Mesenchymal stem cell (in vitro differentiated cells and primary cell): ENCODE data around the gene CHL1.

Experiments used
- DNase-seq: peaks from one replicate; pipeline ENCODE4 v3.0.0-alpha.2; 2013
- H2AFZ ChIP-seq: one replicate; pipeline ENCODE4 v1.6.1; 2013; ENCODE audit warnings: low read depth, mild to moderate bottlenecking, control low read depth, inconsistent platforms, low read length, moderate library complexity
- H2AK5ac ChIP-seq: 2 replicates; pipeline ENCODE4 v1.6.1; 2013; ENCODE audit warnings: low read length, moderate library complexity, mild to moderate bottlenecking, inconsistent platforms; ENCODE audit not compliant: severe bottlenecking
- H2BK120ac ChIP-seq: one replicate; pipeline ENCODE4 v1.6.1; 2013; ENCODE audit warnings: low read depth, mild to moderate bottlenecking, inconsistent platforms, low read length, moderate library complexity
- H2BK12ac ChIP-seq, 2 experiments: one replicate each; pipeline ENCODE4 v1.6.1; 2013; ENCODE audit warnings: inconsistent platforms in 2 of 2, low read length in 2 of 2, mild to moderate bottlenecking in 2 of 2, moderate library complexity in 2 of 2, control low read depth in 1 of 2
- H2BK15ac ChIP-seq: one replicate; pipeline ENCODE4 v1.6.1; 2013; ENCODE audit warnings: mild to moderate bottlenecking, low read depth, inconsistent platforms; ENCODE audit not compliant: poor library complexity, severe bottlenecking
- H2BK5ac ChIP-seq: 2 replicates; pipeline ENCODE4 v1.6.1; 2013; ENCODE audit warnings: low read depth, mild to moderate bottlenecking, low read length, control low read depth, inconsistent platforms; ENCODE audit not compliant: poor library complexity, severe bottlenecking
- H3K14ac ChIP-seq, 2 experiments: one replicate each; pipeline ENCODE4 v1.6.1; 2013; ENCODE audit warnings: inconsistent platforms in 2 of 2, low read length in 2 of 2, control low read depth in 1 of 2, mild to moderate bottlenecking in 1 of 2, moderate library complexity in 1 of 2
- H3K18ac ChIP-seq, 2 experiments: one replicate each; pipeline ENCODE4 v1.6.1; 2013; ENCODE audit warnings: inconsistent platforms in 2 of 2, low read length in 2 of 2, control low read depth in 1 of 2, low read depth in 1 of 2, mild to moderate bottlenecking in 1 of 2
- H3K23ac ChIP-seq, 2 experiments: one replicate each; pipeline ENCODE4 v1.6.1; 2013; ENCODE audit warnings: inconsistent platforms in 2 of 2, low read length in 2 of 2, mild to moderate bottlenecking in 2 of 2, moderate library complexity in 2 of 2, control low read depth in 1 of 2
- H3K27ac ChIP-seq: 2 replicates; pipeline ENCODE4 v1.5.1; 2013; ENCODE audit warnings: mild to moderate bottlenecking, moderate library complexity, low read length, control low read depth, inconsistent platforms; ENCODE audit not compliant: poor library complexity, severe bottlenecking
- H3K27me3 ChIP-seq, 2 experiments: 2 replicates each; pipeline versions ENCODE4 v1.6.1 to v1.7.0; 2013; ENCODE audit warnings: low read length in 2 of 2, mild to moderate bottlenecking in 2 of 2, moderate library complexity in 2 of 2, control low read depth in 1 of 2, inconsistent platforms in 1 of 2; ENCODE audit not compliant: control insufficient read depth in 1 of 2, insufficient read depth in 1 of 2
- H3K36me3 ChIP-seq, 2 experiments: 2 replicates each; pipeline versions ENCODE4 v1.6.1 to v1.7.0; 2013; ENCODE audit warnings: low read length in 2 of 2, control low read depth in 1 of 2, inconsistent platforms in 1 of 2, low read depth in 1 of 2, mild to moderate bottlenecking in 1 of 2; ENCODE audit not compliant: insufficient read depth in 2 of 2, control insufficient read depth in 1 of 2
- H3K4ac ChIP-seq, 2 experiments: one replicate each; pipeline ENCODE4 v1.6.1; 2013; ENCODE audit warnings: inconsistent platforms in 2 of 2, low read length in 2 of 2, mild to moderate bottlenecking in 2 of 2, moderate library complexity in 2 of 2, control low read depth in 1 of 2, low read depth in 1 of 2
- H3K4me1 ChIP-seq: 2 replicates; pipeline ENCODE4 v1.6.1; 2013; ENCODE audit warnings: low read depth, low read length, control low read depth; ENCODE audit not compliant: control insufficient read depth, insufficient read depth
- H3K4me2 ChIP-seq: 2 replicates; pipeline ENCODE4 v1.6.1; 2013; ENCODE audit warnings: low read length, mild to moderate bottlenecking, inconsistent platforms; ENCODE audit not compliant: poor library complexity, severe bottlenecking
- H3K4me3 ChIP-seq, 2 experiments: 2 replicates each; pipeline versions ENCODE4 v1.5.1 to v1.7.0; 2013; ENCODE audit warnings: low read length in 2 of 2, mild to moderate bottlenecking in 2 of 2, control low read depth in 1 of 2, low read depth in 1 of 2; ENCODE audit not compliant: insufficient read depth in 1 of 2
- H3K79me1 ChIP-seq: replicated peaks from 2 replicates; pipeline ENCODE4 v1.6.1; 2013; ENCODE audit warnings: mild to moderate bottlenecking, control low read depth, low read length, inconsistent platforms; ENCODE audit not compliant: poor library complexity, severe bottlenecking
- H3K9ac ChIP-seq: 2 replicates; pipeline ENCODE4 v1.7.0; 2013; ENCODE audit warnings: mild to moderate bottlenecking, low read length, moderate library complexity
- H3K9me3 ChIP-seq: 2 replicates; pipeline ENCODE4 v1.7.0; 2013; ENCODE audit warnings: mild to moderate bottlenecking, low read length; ENCODE audit not compliant: control insufficient read depth
- H4K8ac ChIP-seq: one replicate; pipeline ENCODE4 v1.6.1; 2013; ENCODE audit warnings: inconsistent platforms, mild to moderate bottlenecking, low read length, moderate library complexity
- H4K91ac ChIP-seq: one replicate; pipeline ENCODE4 v1.6.1; 2013; ENCODE audit warnings: mild to moderate bottlenecking, low read length, inconsistent platforms
- WGBS: methylation state at CpG from one replicate; pipeline ENCODE4 v1.1.7; 2013; ENCODE audit warnings: mixed read lengths; 5-methylcytosine and 5-hydroxymethylcytosine counted together

The CHL1 gene

GRCh38 chr3:291028-291427 is 94.5 kb downstream of the CHL1 start:
- DNase-seq, result no peak
- Histone ChIP-seq H3K4me2 (no peak overlapping the region), H3K4ac (no peak overlapping the region)

GRCh38 chr3:291646-292436 is 95.3 kb downstream of the CHL1 start:
- no peaks in the 10 kb centered on the region for H3K27me3 ChIP-seq
- no peaks in the 10 kb centered on the region for H3K4me1 ChIP-seq
- no peak overlapping the region for H4K8ac ChIP-seq
- no peak overlapping the region for H3K4me3 ChIP-seq
- no peak overlapping the region for H2AFZ ChIP-seq
- DNase-seq, result no peak
- no peak overlapping the region for H3K23ac ChIP-seq
- no peak overlapping the region for H2BK12ac ChIP-seq
- no peak overlapping the region for H2BK120ac ChIP-seq
- H3K36me3 ChIP-seq, result no peaks in the 10 kb centered on the region
- no peak overlapping the region for H3K14ac ChIP-seq
- H4K91ac ChIP-seq, result no peak overlapping the region
- no peak overlapping the region for H3K4me2 ChIP-seq
- no peak overlapping the region for H3K27ac ChIP-seq
- H3K9ac ChIP-seq, result no peak overlapping the region
- no peak overlapping the region for H3K18ac ChIP-seq
- H2BK15ac ChIP-seq, result no peak overlapping the region
- H3K9me3 ChIP-seq, result no peaks in the 10 kb centered on the region
- no peak overlapping the region for H2BK5ac ChIP-seq
- no peak overlapping the region for H3K4ac ChIP-seq
- H2AK5ac ChIP-seq, result no peak overlapping the region
- no peaks in the 10 kb centered on the region for H3K79me1 ChIP-seq
- WGBS, result 26% methylated on average over 4 of the region's 5 CpGs

More at GRCh38 chr3:291028-291427, 94.5 kb downstream of the CHL1 start:
- H2BK120ac ChIP-seq, result no peak overlapping the region
- H3K18ac ChIP-seq, result no peak overlapping the region
- no peaks in the 10 kb centered on the region for H3K79me1 ChIP-seq
- H4K8ac ChIP-seq, result no peak overlapping the region
- H2BK5ac ChIP-seq, result no peak overlapping the region
- H3K9me3 ChIP-seq, result no peaks in the 10 kb centered on the region
- no peak overlapping the region for H2AFZ ChIP-seq
- no peaks in the 10 kb centered on the region for H3K4me1 ChIP-seq
- H3K27ac ChIP-seq, result no peak overlapping the region
- H2AK5ac ChIP-seq, result no peak overlapping the region
- H2BK15ac ChIP-seq, result no peak overlapping the region
- H3K14ac ChIP-seq, result no peak overlapping the region
- no peak overlapping the region for H3K4me3 ChIP-seq
- no peak overlapping the region for H3K9ac ChIP-seq
- H3K36me3 ChIP-seq, result no peaks in the 10 kb centered on the region
- no peak overlapping the region for H2BK12ac ChIP-seq
- H3K27me3 ChIP-seq, result no peaks in the 10 kb centered on the region
- no peak overlapping the region for H4K91ac ChIP-seq
- no peak overlapping the region for H3K23ac ChIP-seq

- H2AFZ ChIP-seq, result no peak overlapping the region
- no peak overlapping the region for H3K4ac ChIP-seq
- H3K4me3 ChIP-seq, result no peak overlapping the region
- H3K9ac ChIP-seq, result no peak overlapping the region
- no peak overlapping the region for H3K27ac ChIP-seq
- no peak overlapping the region for H2BK5ac ChIP-seq
- no peak overlapping the region for H4K91ac ChIP-seq
- no peaks in the 10 kb centered on the region for H3K9me3 ChIP-seq
- no peak for DNase-seq
- WGBS, result 74% methylated on average over 5 of the region's 8 CpGs
- H2BK120ac ChIP-seq, result no peak overlapping the region
- H3K14ac ChIP-seq, result no peak overlapping the region
- no peak overlapping the region for H3K4me2 ChIP-seq
- H3K4me1 ChIP-seq, result no peaks in the 10 kb centered on the region
- no peak overlapping the region for H2BK15ac ChIP-seq
- H2BK12ac ChIP-seq, result no peak overlapping the region
- H3K23ac ChIP-seq, result no peak overlapping the region
- H4K8ac ChIP-seq, result no peak overlapping the region
- no peaks in the 10 kb centered on the region for H3K27me3 ChIP-seq
- no peaks in the 10 kb centered on the region for H3K79me1 ChIP-seq
- no peak overlapping the region for H2AK5ac ChIP-seq
- H3K18ac ChIP-seq, result no peak overlapping the region
- H3K36me3 ChIP-seq, result no peaks in the 10 kb centered on the region
These were observed 97.5 kb downstream of the CHL1 start for GRCh38 chr3:294096-294495.

- Histone ChIP-seq H3K4ac (no peak overlapping the region), H3K9ac (no peak overlapping the region), H4K91ac (no peak overlapping the region), H2BK120ac (no peak overlapping the region), H2AK5ac (no peak overlapping the region), H3K9me3 (no peaks in the 10 kb centered on the region), H3K36me3 (no peaks in the 10 kb centered on the region), H2BK12ac (no peak overlapping the region), H3K79me1 (no peaks in the 10 kb centered on the region), H3K4me1 (no peaks in the 10 kb centered on the region), H3K18ac (no peak overlapping the region), H3K4me3 (no peak overlapping the region), H2BK5ac (no peak overlapping the region), H3K14ac (no peak overlapping the region), H3K27ac (no peak overlapping the region), H2AFZ (no peak overlapping the region), H4K8ac (no peak overlapping the region), H3K4me2 (no peak overlapping the region), H2BK15ac (no peak overlapping the region), H3K23ac (no peak overlapping the region), H3K27me3 (no peaks in the 10 kb centered on the region)
- WGBS, result 71% methylated on average over 2 of the region's 2 CpGs
- no peak for DNase-seq
These were observed 98.0 kb downstream of the CHL1 start for GRCh38 chr3:294581-294980.
